ENCODE data around the gene PPP4R1.
"Not testable (repeated sequence)": the region's sequence is repeated elsewhere in the genome, so short reads cannot be mapped to it uniquely, and the experiment has no call there.

The PPP4R1 gene

DNA sequence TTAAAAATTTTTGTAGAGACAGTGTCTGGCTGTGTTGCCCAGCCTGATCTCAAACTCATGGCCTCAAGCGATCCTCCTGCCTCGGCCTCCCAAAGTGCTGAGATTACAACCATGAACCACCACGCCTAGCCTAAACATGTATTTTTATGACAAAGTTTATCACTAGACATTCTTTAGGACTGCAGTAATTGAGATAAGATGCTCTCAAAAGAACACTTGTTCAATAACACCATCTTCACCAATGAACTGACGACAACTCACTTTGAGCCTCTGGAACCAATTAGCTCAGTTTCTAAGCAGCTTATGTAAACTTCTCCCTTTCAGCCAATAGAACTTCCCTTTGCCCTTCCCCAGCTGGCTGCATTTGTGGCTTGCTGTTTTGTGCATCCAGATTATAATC is 15.3 kb upstream of the PPP4R1 start:
- peak; percentile 27 to 72 for DNase-seq

DNA sequence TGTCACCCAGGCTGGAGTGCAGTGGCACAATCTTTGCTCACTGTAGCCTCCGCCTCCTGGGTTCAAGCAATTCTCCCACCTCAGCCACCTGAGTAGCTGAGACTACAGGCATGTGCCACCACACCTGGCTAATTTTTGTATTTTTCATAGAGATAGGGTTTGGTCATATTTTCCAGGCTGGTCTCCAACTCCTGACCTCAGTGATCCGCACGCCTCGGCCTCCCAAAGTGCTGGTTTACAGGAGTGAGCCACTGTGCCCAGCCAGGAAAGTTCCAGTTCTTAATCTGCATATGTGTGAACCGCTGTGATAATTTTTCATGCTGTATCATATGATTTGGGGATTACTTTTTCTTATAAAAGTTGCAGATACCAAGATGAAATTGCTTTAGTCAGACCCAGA is 14.6 kb upstream of the PPP4R1 start:
- no peak for DNase-seq

DNA sequence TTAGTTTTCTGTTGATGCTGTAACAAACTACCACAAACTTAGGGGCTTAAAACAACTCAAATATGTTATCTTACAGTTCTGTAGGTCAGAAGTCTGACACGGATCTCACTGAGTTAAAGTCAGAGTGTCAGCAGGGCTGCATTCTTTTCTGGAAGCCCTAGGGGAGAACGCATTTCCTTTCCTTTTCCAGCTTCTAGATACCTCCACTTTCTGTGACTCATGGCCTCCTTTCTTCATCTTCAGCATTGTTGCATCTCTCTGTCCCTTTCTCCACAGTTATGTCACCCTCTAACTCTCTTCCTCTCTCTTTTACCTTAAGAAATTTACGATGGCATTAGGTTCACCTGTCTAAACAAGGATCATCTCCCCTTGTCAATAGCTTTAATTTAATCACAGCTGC is 13.3 kb upstream of the PPP4R1 start:
- DNase-seq = no peak

DNA sequence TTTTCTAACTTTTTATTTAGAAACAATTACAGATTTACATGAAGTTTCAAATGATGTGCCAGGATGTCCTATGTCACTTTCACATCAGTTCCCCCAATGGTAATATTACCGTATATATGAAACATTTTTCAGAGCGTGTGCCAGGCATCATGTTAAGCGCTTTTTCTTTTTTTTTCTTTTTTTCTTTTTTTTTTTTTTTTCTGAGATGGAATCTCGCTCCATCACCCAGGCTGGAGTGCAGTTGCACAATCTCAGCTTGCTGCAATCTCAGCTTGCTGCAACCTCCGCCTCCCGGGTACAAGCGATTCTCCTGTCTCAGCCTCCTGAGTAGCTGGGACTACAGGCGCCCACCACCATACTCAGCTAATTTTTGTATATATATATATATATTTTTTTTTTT is 5.6 kb upstream of the PPP4R1 start:
- DNase-seq = no peak

DNA sequence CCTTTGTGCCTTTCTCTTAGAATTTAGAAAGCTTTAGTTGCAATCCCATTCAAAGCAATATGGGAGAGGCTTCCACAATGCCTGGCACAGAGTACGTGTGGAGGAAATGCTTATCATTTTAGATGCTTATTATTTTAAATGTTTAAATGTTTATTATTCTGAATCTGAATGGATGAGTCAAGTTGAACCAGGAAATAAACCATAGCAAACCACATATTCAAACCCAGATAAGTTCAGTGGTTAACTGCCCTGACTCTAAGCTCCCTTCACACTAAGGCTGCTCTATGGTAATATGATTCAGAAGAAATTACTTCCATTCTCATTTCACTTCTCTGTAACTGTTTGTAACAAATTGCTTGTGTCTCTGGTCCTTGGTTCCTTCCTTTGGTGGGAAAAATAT is 5.2 kb upstream of the PPP4R1 start:
- peak; percentile 11 to 22 for DNase-seq

DNA sequence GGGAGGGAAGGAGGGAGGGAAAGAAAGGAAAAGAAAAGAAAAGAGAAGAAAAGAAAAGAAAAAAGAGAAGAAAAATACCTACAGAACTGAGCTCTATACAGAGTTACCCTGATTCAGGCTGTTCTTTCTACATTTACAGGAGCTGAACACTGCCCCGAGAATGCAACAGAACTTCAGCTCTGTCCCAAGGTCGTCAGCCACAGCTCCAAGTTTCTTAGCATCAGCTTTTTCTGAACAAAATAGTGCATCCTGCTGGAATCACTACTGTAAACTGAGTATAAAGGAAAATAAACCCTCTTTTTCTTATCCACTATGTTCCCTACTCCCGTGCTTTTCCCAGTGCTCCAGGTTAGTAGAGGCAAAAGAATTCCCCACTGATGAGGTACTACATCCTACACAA is 4.7 kb upstream of the PPP4R1 start:
- DNase-seq = no peak

DNA sequence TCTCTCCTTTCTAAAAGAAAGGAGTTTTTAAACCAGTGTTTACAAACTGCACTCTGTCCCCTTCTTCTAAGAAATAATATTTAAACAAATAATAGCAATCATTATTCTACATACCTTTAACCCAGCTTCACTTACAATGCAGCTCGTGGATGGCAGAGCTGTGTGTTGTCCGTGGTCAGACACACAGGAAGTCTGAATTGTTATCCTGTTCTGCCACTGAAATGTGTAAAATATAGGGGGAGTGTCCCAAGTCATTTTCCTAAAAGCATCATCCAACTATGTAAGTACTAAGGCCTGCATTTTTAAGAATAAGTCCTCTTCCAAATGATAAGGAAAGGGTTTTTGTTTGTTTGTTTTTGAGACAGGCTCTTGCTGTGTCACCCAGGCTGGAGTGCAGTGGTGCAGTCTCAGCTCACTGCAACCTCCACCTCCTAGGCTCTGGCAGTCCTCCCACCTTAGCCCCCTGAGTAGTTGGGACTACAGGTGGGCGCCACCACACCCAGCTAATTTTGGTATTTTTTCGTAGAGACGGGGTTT is 2.7 kb upstream of the PPP4R1 start:
- DNase-seq = peak; percentile 47 to 51

DNA sequence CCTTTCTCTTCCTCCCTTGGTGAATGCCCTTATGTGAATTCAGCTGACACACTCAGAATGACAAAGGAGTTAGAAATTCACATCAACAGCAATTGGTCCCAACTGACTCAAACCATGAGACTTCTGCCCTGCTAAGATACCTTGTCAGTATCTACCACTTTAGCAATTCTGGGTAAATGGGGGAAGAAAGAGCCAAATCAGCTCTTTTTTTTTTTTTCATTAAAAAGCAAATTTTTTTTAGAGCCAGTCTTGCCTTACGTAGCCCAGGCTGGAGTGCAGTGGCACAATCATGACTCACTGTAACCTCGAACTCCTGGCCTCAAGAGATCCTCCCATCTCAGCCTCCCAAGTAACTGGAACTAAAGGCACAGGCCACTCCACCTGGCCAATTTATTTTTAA is 1.7 kb upstream of the PPP4R1 start:
- DNase-seq = no peak

DNA sequence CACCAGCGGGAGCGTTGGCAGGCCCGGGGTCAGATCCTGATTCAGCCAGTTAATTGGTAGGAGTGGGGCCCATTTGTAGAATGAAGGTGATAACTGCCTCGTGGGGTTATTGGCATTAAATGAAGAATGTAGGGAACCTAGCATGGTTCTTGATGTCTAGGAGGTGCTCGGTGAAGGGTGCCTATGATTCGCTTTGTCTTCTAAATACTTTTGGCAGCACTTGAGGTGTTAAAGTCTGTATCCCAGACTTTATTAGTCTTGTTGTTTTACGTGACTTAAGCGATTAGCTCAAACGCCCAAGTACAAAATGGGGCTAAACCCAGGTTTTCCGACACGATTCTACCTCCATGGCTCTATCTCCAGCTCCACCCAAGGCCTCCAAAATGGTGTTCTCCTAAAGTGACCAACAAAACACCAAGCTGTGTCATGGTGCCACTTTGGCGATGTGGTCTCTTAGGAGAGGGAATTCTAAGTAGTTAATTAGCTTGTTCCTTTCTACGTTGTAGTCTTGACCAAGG is 980 bp upstream of the PPP4R1 start:
- DNase-seq = no peak

DNA sequence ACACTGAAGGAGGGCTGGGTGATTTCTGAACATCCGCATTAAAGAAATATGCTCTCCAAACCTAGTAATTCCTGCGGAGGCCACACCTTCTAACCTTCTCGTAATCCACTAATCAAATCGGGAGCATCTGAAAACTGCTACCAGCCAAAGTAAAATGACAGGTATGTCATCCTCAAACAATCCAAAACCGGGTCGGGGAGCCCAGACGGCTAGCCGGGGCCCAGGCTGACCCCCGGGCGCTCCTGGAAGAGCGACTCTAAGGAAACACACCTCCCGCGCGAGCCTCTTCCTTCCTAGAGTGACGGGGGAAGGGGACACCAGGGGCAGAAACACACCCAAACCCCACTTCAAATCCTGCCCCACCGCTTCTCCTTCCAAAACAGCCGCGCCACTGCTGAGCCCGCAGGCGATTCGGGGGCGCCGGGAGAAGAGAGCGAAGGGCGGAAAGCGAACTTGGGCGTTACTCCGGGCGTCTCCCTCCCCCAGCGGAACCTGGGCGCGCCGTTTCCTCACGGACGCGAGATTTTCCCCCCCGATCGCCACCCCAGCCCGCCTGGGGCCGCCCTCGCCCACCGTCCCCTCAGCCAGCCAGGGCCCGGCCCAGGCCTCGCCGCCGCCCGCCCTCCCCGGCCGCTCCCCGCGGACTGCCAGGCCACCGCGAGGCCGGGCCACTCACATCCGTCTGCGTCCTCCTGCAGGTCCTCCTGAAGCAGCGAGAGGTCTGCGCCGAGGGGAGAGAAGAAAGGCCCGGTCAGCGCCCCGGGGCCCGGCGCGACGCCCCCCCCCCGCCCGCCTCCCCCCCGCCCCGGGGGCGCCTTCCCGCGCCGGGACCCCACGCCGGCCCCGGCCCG is 584 bp downstream of the PPP4R1 start:
- DNase-seq = peak; percentile 54 to 58

DNA sequence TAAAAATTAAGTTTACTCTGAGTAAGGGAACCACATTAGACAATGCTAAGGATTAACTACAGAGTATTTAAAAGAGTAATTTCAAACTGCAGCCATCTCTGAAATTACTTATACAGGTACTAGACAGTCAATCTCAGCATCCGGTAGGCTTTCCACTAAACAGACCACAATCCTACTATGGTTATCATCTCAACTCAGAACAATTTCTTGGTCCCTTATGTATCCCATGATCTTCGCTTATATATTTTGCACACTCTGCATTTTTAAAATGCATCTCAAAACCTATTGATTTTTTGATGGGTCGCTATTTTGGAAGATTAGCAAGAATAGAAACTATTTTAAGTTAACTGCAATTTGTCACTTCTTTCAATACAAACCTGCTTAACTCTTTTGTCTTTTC is 1.4 kb downstream of the PPP4R1 start:
- no peak for DNase-seq

DNA sequence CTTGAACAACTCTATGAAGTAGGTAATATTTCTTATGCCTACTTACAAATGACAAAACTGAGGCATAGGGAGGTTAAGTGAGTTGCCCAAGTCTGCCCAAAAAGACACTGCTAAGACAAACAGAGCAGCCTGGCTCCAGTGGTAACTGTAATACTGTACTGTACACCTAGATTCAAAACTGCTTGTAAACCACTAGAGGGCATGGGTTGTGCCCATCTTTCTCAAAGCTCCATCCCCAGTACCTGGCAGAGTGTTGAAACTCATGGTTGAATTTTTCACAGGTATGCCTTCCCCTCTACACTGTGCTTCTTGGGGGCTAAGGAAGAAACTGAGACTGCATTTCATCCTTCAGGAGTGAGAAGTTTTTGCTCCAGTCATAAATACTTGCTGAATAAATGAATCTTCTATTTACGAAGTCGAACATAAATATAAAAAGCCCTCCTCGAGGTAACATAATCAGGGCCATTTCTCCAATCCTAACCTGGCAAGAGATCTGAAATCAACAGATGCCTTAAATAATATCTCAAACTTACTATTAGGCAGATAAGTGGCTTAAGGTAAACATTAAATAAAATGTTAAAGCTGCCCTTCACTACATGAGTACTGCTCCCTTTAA is 2.0 kb downstream of the PPP4R1 start:
- peak; percentile 78 to 88 for DNase-seq

DNA sequence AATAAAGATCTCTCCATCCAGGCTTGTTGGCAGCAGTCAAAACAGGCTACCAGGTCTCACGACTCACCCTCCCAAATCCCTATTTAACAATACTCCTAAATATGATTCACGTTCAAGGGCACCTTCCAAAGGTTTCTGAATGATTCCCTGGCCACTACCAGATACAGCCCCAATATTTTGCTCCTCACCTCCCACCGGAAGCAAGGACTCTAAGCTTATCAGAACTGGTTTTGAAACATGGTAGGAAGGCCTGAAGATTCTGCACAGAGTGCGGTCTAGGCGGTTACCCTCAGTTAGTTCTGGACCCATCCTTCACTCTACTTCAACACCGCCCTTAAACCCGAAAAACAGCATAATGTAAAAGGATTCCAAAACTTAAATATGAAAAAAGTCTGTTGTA is 5.2 kb downstream of the PPP4R1 start:
- DNase-seq = no peak

DNA sequence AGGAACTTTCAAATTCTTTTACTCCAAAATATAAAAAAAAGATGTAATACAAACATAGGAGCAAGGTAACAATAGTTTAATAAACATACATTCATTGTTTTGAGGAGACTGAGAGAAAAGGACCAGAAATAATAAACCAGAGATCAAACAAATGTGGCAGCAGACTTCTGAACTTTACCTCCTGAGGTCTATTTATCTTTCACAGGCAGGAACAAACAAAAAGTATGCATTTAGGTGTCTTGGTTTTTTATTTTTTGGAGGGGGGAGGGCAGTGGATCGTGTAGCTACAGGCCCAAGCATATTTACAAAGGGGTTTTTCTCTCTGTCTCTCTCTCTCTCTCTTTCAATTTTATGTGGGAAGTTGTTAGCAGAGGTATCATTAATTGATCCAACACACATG is 5.6 kb downstream of the PPP4R1 start:
- DNase-seq = no peak

DNA sequence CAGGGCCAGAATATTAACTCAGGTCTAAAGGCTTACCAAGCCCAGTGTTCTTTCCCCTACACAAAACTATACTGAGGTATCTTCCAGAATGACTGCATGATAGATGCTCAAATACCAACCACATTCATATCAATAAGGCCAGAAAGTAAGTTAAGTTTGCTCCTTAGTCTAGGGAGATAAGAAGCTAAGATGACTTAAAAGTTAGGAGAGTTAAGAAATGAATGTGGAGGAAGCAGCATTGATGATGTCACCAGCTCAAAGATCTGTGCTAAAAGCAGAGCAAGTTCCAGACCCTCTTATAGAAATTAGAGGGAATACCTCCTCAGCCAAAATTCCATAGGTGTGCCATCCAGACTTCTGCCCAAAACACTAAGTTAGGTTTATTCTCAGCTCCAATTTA is 6.1 kb downstream of the PPP4R1 start:
- DNase-seq = no peak

DNA sequence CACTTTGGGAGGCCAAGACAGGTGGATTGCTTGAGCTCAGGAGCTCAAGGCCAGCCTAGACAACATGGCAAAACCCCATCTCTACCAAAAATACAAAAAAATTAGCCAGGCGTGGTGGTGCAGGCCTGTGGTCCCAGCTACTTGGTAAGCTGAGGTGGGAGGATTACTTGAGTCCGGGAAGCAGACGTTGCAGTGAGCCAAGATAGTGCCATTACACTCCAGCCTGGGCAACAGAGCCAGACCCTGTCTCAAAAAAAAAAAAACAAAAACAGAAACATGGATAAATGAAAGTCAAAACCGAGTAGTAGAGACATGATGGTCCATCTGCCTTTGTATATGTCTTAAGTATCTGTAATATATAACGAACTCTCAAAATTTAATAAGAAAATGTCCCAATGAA is 7.2 kb downstream of the PPP4R1 start:
- not testable (repeated sequence) for DNase-seq

DNA sequence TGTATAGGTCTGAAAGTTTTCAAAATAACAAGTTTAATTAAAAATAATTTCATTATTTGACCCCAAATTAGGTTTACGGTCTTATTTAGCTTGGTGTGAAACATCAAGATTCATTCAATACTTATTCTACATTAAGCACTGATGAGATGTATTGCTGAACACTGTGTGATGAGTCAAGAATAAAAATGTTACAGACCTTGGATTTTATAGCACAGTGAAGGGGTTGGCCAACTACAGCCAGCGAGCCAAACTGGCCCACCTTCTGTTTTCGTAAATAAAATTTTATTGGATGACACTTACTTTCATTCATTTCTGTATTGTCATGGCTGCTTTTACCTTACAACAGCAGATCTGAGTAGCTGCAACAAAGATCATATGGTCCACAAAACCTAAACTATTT is 8.3 kb downstream of the PPP4R1 start:
- DNase-seq = no peak

DNA sequence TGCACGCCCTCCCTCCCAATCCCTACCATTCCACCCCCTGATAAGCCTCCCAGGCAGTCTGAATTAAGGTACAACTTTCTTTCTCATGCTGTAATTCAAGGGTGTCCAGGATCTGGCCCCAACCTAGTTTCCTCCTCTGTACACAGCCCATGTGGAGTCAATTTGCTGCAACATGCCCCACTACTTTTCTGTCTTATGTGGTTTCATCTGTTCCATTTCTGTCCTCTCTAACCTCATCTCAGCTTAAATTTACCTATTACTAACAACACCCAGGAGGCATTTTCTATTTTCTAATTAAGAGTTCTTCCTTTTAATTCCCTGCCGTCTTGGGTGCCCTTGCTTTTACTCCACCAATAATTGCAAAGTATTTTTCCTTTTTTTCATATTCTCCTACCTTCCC is 10.0 kb downstream of the PPP4R1 start:
- DNase-seq = no peak

DNA sequence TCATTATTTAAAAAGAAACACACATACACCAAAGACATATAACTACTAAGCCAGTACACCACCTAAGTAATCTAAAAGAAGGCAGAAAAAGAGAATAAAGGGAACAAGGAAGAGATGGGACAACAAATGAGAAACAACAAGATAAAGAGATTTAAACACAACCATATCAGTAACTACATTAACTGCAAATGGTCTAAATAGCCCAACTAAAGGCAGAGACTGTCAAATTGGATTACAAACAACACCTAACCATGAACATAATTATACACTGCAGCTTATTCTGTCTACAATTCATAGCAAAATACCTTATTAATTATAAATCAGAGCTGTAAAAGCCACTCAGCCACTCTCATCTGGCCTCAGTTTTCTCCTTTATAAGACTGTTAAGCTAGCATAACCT is 15.0 kb downstream of the PPP4R1 start:
- no peak for DNase-seq

DNA sequence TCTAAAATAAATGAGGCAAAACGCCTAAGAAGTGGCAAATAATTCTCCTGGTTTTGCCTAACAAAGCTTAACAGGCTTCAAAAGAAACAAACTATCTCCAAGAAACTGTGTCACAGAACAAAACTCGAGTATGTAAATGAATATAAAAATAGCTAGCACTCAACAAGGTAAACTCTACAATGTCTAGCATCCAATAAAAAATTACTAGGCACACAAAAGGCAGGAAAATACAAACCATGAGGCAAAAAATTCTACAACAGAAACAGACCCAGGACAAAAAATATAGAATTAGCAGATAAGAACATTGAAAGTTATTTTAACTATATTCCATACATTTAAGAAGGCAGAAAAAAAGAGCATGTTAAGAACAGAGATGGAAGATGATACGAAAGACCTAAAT is 16.8 kb downstream of the PPP4R1 start:
- DNase-seq = no peak

DNA sequence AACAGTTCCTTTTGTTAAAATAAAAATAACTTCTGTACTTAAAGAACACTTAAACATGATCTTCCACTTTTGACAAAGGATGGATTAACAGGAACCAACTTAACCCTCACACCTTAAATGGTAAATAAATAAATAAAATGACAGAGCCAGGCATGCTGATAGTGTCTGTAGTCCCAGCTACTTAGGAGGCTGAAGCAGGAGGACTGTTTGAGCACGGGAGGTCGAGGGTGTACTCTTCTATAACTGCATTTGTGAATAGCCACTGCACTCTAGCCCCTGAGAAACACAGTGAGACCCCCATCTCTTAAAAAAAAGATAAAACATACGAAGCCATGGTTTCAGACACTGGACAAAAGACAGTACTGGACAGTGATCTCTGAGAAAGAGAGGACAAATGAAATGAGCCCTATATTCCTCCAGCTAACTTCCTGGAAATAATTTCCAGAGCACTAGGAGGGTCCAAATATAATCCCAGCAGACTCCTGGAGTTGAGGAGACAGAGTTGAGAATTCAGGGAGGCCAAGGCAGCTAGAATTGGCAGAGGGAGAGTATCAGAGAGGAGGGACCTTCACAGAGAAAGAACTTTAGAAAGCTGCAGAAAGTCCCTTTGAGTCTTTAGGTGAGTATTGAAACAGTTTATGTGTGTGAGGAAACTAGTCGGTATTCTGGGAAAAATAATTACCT is 17.4 kb downstream of the PPP4R1 start:
- no peak for DNase-seq

DNA sequence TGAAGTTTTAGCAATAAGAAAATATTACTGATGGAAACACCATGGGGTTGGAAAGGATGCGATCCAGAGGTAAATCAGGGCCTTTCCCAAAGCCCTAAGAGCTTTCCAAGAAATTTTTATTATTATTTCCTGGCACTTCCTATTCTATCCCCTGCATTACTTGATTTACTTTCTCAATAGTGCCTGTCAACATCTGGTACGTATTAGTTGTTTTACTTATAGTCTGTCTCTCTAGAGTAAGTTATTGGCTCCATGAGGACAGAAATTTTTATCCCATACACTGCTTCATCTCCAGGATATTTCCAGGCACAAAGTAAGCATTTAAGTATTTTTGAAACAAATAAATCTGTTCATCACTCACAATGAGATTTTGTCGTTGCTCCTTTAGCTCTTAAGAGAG is 18.1 kb downstream of the PPP4R1 start:
- no peak for DNase-seq

DNA sequence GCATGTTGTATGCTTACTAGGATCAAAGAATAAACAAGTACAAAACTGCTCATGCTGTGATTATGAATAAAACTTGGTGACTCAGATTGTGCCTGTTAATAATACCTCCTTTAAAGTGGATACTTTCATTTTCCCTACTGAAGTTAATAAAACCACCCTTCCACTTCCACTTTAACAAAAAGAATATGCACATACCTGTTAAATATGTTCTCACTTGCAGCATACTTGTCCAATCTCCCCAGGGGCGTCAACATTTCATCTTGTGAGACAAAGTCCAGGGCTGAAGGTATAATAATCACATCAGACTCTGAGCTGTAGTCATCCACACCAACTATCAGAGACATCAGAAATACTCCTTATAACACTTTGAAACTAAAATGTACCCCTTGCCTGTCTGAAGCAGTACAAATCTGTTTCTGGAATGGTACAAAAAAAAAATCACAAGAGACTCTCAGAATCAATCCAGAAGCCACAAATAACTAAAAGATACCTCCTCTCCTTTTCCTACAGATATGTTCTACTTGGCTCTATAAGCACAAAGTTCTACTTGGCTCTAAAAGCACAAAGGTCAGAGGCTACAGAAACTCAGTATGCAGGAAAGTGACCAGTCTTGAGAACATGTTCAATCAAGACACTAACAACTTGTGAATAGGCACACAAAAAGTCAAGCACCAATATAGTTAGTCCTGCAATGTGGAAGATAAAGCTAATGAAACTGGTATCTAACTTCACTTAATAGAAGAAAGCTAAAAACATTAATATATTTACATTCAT is 19.3 kb downstream of the PPP4R1 start:
- no peak for DNase-seq

Measured in Kasumi-1 (cell line).